Progenitor cell of endocrine pancreas (in vitro differentiated cells): ENCODE measurements around the gene RGS1. TPM values are rescaled to one million over a fixed set of nuclear protein-coding genes. Genes with fewer than 3 reads are reported as not detected.

Experiments
- DNase-seq: peaks from one replicate; pipeline ENCODE4 v3.0.0; 2021; ENCODE audit warnings: low spot score; ENCODE audit not compliant: unreplicated experiment
- H3K27ac Mint-ChIP-seq: 2 replicates; pipeline ENCODE4 v1.8.0; 2021; ENCODE audit warnings: mild to moderate bottlenecking, moderate library complexity, mixed read lengths
- H3K27me3 Mint-ChIP-seq: 2 replicates; pipeline ENCODE4 v1.8.0; 2021; ENCODE audit warnings: mixed read lengths
- H3K36me3 Mint-ChIP-seq: 2 replicates; pipeline ENCODE4 v1.8.0; 2022; ENCODE audit warnings: mixed read lengths; ENCODE audit not compliant: insufficient read depth
- H3K4me1 Mint-ChIP-seq: 2 replicates; pipeline ENCODE4 v1.8.0; 2021; ENCODE audit warnings: low read depth, mixed read lengths
- H3K4me3 Mint-ChIP-seq: 2 replicates; pipeline ENCODE4 v1.8.0; 2021; ENCODE audit warnings: low read depth, mild to moderate bottlenecking, moderate library complexity, mixed read lengths
- H3K9me3 Mint-ChIP-seq: 2 replicates; pipeline ENCODE4 v1.8.0; 2021; ENCODE audit warnings: low read depth, mixed read lengths
- CTCF ChIP-seq: fragments of 200-600 bp; sonication (generic); IDR thresholded peaks from one replicate; pipeline ENCODE4 v1.5.0; 2021; ENCODE audit warnings: antibody characterized with exemption, mild to moderate bottlenecking; ENCODE audit not compliant: unreplicated experiment
- total RNA-seq: library from RNA; stranded (reverse); gene quantifications from 2 replicates; pipeline ENCODE4 v1.2.1, GENCODE V29; 2021

RGS1 gene
- total RNA-seq, 1 donor from 2014 or later: 0.26 TPM

- Mint-ChIP-seq H3K9me3 (no peaks in the 10 kb centered on the region), H3K36me3 (no peaks in the 10 kb centered on the region), H3K4me1 (peaks cover 6% of the 10 kb centered on the region), H3K4me3 (no peak overlapping the region), H3K27me3 (peaks cover under 1% of the 10 kb centered on the region), H3K27ac (no peak overlapping the region)
- no peak for DNase-seq
- TF ChIP-seq CTCF: no peak
Measured at GRCh38 chr1:192595299-192595698, 19.7 kb downstream of the RGS1 start.

GRCh38 chr1:192598589-192598988 lies 23.0 kb downstream of the RGS1 start:
- H3K36me3 Mint-ChIP-seq: no peaks in the 10 kb centered on the region
- no peak overlapping the region for H3K4me3 Mint-ChIP-seq
- peaks cover 11% of the 10 kb centered on the region for H3K4me1 Mint-ChIP-seq
- DNase-seq: no peak
- H3K9me3 Mint-ChIP-seq: no peaks in the 10 kb centered on the region
- H3K27me3 Mint-ChIP-seq: no peaks in the 10 kb centered on the region
- H3K27ac Mint-ChIP-seq: no peak overlapping the region
- TF ChIP-seq CTCF: no peak

- no peak for DNase-seq
- H3K36me3 Mint-ChIP-seq: no peaks in the 10 kb centered on the region
- H3K27me3 Mint-ChIP-seq: no peaks in the 10 kb centered on the region
- no peak overlapping the region for H3K4me3 Mint-ChIP-seq
- no peak for TF ChIP-seq CTCF
- no peak overlapping the region for H3K27ac Mint-ChIP-seq
- H3K9me3 Mint-ChIP-seq: no peaks in the 10 kb centered on the region
- peaks cover 6% of the 10 kb centered on the region for H3K4me1 Mint-ChIP-seq
Measured at GRCh38 chr1:192600275-192600674, 24.7 kb downstream of the RGS1 start.

- Mint-ChIP-seq H3K27ac (no peak overlapping the region), H3K27me3 (no peaks in the 10 kb centered on the region), H3K4me1 (peaks cover 5% of the 10 kb centered on the region), H3K9me3 (no peaks in the 10 kb centered on the region), H3K4me3 (no peak overlapping the region), H3K36me3 (no peaks in the 10 kb centered on the region)
- DNase-seq: no peak
- no peak for TF ChIP-seq CTCF
Measured at GRCh38 chr1:192601143-192601542, 25.6 kb downstream of the RGS1 start.

- H3K4me3 Mint-ChIP-seq: no peak overlapping the region
- H3K9me3 Mint-ChIP-seq: no peaks in the 10 kb centered on the region
- peaks cover 5% of the 10 kb centered on the region for H3K4me1 Mint-ChIP-seq
- no peaks in the 10 kb centered on the region for H3K27me3 Mint-ChIP-seq
- no peak overlapping the region for H3K27ac Mint-ChIP-seq
- no peak for DNase-seq
- no peaks in the 10 kb centered on the region for H3K36me3 Mint-ChIP-seq
- no peak for TF ChIP-seq CTCF
Measured at GRCh38 chr1:192601567-192601966, 26.0 kb downstream of the RGS1 start.
